Measurements from ENCODE around the gene LAG3. TPM values are rescaled to one million over a fixed set of nuclear protein-coding genes. Genes with fewer than 3 reads are reported as not detected.

LAG3 gene
- total RNA-seq, 4 donors from 2014 or later: 0.60 to 1.4 TPM; not detected in 2

DNA sequence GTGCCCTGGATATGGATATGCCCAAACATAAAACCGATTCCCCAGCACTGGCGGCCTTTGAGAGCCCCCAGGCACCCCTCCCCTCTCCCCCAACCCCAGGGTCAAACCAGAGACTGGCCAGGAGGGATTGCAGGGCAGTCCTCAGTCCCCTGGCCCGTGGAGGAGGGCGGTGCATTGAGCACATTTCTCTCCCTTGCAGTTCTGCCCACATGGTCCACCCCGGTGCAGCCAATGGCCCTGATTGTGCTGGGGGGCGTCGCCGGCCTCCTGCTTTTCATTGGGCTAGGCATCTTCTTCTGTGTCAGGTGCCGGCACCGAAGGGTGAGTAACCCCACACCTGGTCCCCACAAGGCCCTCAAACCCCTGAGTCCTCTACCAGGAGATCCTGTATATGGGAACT lies 45.9 kb downstream of the LAG3 start:
- TF ChIP-seq POLR2A (IDR thresholded peaks at IDR 0.05) (no peak), POLR2AphosphoS5 (IDR thresholded peaks at IDR 0.05) (no peak)
- TF ChIP-seq, protein P1, sequence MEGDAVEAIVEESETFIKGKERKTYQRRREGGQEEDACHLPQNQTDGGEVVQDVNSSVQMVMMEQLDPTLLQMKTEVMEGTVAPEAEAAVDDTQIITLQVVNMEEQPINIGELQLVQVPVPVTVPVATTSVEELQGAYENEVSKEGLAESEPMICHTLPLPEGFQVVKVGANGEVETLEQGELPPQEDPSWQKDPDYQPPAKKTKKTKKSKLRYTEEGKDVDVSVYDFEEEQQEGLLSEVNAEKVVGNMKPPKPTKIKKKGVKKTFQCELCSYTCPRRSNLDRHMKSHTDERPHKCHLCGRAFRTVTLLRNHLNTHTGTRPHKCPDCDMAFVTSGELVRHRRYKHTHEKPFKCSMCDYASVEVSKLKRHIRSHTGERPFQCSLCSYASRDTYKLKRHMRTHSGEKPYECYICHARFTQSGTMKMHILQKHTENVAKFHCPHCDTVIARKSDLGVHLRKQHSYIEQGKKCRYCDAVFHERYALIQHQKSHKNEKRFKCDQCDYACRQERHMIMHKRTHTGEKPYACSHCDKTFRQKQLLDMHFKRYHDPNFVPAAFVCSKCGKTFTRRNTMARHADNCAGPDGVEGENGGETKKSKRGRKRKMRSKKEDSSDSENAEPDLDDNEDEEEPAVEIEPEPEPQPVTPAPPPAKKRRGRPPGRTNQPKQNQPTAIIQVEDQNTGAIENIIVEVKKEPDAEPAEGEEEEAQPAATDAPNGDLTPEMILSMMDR (IDR thresholded peaks at IDR 0.05): no peak
- DNase-seq (ENCODE audit: low spot score in 2 of 2): no peak
- 75% methylated on average over 8 of the region's 10 CpGs for WGBS
- H3K9me3 ChIP-seq: no peaks in the 10 kb centered on the region
- peaks cover 18% of the 10 kb centered on the region for H3K27me3 ChIP-seq
- no peak overlapping the region for H3K4me3 ChIP-seq
- no peaks in the 10 kb centered on the region for H3K36me3 ChIP-seq
- H3K4me1 ChIP-seq: peaks cover 15% of the 10 kb centered on the region
- H3K27ac ChIP-seq: no peak overlapping the region

DNA sequence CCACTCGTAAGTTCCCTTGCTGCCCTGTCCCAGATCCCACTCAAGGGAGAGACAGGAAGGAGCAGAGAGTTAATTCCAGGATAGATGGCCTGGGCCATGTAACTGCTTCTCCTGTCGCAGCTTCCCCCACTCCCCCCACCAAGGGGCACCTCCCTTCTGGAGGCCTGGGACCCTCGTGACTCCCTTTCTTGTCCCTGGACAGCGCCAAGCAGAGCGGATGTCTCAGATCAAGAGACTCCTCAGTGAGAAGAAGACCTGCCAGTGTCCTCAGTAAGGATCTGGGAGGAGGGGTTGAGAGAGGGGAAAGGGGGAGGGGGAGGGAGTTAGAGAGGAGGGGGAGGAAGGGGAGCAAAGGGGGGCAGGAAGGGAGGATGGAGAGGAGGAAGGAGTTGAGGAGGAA lies 46.3 kb downstream of the LAG3 start:
- DNase-seq (ENCODE audit: low spot score in 2 of 2): no peak
- Histone ChIP-seq H3K36me3 (no peaks in the 10 kb centered on the region), H3K27me3 (peaks cover 22% of the 10 kb centered on the region), H3K4me1 (peaks cover 15% of the 10 kb centered on the region), H3K27ac (no peak overlapping the region), H3K4me3 (no peak overlapping the region), H3K9me3 (no peaks in the 10 kb centered on the region)
- TF ChIP-seq POLR2AphosphoS5 (IDR thresholded peaks at IDR 0.05) (no peak), EP300 (IDR thresholded peaks at IDR 0.05) (no peak), POLR2A (IDR thresholded peaks at IDR 0.05) (no peak)
- TF ChIP-seq, protein P1 (IDR thresholded peaks at IDR 0.05): no peak
- WGBS: 87% methylated on average over 5 of the region's 5 CpGs

GRCh38 chr12:6819106-6820030 lies 47.0 kb downstream of the LAG3 start:
- TF ChIP-seq POLR2AphosphoS5 (IDR thresholded peaks at IDR 0.05) (no peak), POLR2A (IDR thresholded peaks at IDR 0.05) (no peak), EP300 (IDR thresholded peaks at IDR 0.05) (no peak)
- TF ChIP-seq, protein P1 (IDR thresholded peaks at IDR 0.05): no peak
- H3K9me3 ChIP-seq: no peaks in the 10 kb centered on the region
- H3K27me3 ChIP-seq: peaks cover 29% of the 10 kb centered on the region
- no peaks in the 10 kb centered on the region for H3K36me3 ChIP-seq
- WGBS: 85% methylated on average over 13 of the region's 13 CpGs
- H3K4me1 ChIP-seq: peaks cover 15% of the 10 kb centered on the region
- no peak for DNase-seq (ENCODE audit: low spot score in 2 of 2)
- no peak overlapping the region for H3K27ac ChIP-seq
- H3K4me3 ChIP-seq: no peak overlapping the region

DNA sequence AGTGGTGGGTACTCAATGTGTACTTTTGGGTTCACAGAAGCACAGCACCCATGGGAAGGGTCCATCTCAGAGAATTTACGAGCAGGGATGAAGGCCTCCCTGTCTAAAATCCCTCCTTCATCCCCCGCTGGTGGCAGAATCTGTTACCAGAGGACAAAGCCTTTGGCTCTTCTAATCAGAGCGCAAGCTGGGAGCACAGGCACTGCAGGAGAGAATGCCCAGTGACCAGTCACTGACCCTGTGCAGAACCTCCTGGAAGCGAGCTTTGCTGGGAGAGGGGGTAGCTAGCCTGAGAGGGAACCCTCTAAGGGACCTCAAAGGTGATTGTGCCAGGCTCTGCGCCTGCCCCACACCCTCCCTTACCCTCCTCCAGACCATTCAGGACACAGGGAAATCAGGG lies 47.8 kb downstream of the LAG3 start:
- WGBS: 65% methylated on average over 4 of the region's 5 CpGs
- H3K27ac ChIP-seq: no peak overlapping the region

More for the DNA sequence above, 47.8 kb downstream of the LAG3 start:
- Histone ChIP-seq H3K36me3 (no peaks in the 10 kb centered on the region), H3K9me3 (no peaks in the 10 kb centered on the region), H3K27me3 (peaks cover 32% of the 10 kb centered on the region), H3K4me3 (no peak overlapping the region), H3K4me1 (peaks cover 18% of the 10 kb centered on the region)
- TF ChIP-seq EP300 (IDR thresholded peaks at IDR 0.05): no peak
- TF ChIP-seq, protein P1 (IDR thresholded peaks at IDR 0.05): no peak
- TF ChIP-seq POLR2AphosphoS5 (IDR thresholded peaks at IDR 0.05): no peak
- TF ChIP-seq POLR2A (IDR thresholded peaks at IDR 0.05): no peak
- no peak for DNase-seq (ENCODE audit: low spot score in 2 of 2)
